Type B pancreatic cell (in vitro differentiated cells): Measurements from ENCODE around the gene IL33. TPM values are rescaled to one million over a fixed set of nuclear protein-coding genes. Genes with fewer than 3 reads are reported as not detected.

Source experiments
- DNase-seq: peaks from one replicate; pipeline ENCODE4 v3.0.0; 2021; ENCODE audit warnings: mixed read lengths; ENCODE audit not compliant: unreplicated experiment; ENCODE audit errors: extremely low spot score
- H3K27ac Mint-ChIP-seq: 2 replicates; pipeline ENCODE4 v1.8.0; 2021; ENCODE audit warnings: mild to moderate bottlenecking, mixed read lengths
- H3K27me3 Mint-ChIP-seq: 2 replicates; pipeline ENCODE4 v1.8.0; 2021; ENCODE audit warnings: mixed read lengths
- H3K36me3 Mint-ChIP-seq: 2 replicates; pipeline ENCODE4 v1.8.0; 2021; ENCODE audit warnings: mixed read lengths
- H3K4me1 Mint-ChIP-seq: one replicate; pipeline ENCODE4 v1.8.0; 2021; ENCODE audit warnings: mixed read lengths; ENCODE audit not compliant: unreplicated experiment
- H3K4me3 Mint-ChIP-seq: 2 replicates; pipeline ENCODE4 v1.8.0; 2021; ENCODE audit warnings: mild to moderate bottlenecking, mixed read lengths
- H3K9me3 Mint-ChIP-seq: 2 replicates; pipeline ENCODE4 v1.8.0; 2021; ENCODE audit warnings: mixed read lengths
- total RNA-seq: library from RNA; stranded (reverse); gene quantifications from 2 replicates; pipeline ENCODE4 v1.2.1, GENCODE V29; 2021; ENCODE audit warnings: low replicate concordance
- TF ChIP-seq, protein P1 (sequence below): fragments of 200-600 bp; sonication (generic); conservative IDR thresholded peaks from 2 replicates; pipeline ENCODE4 v1.5.0; 2021; ENCODE audit warnings: antibody characterized with exemption, mild to moderate bottlenecking

IL33 gene
- total RNA-seq, 1 donor from 2014 or later = 13.3 TPM

DNA sequence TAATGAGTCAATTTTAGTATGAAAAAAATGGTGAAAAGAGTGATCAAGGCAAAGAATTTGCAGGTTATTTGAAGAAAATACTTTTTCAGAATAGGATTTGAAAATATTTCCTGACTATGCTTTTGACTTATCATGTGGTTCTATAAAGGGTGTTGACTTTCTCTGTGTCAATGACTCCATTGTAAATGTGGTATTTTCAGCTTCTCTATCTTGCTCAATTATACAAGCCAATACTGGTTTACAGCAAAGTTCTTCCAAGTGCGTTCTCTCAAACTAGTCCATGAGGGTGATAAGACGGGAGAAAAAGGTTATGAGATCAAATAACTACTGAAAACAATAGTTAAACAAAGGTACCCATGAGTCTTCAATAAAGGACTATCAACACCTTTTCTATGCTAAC lies 21.7 kb downstream of the IL33 start:
- Mint-ChIP-seq H3K4me1 (peaks cover 11% of the 10 kb centered on the region), H3K9me3 (peaks cover 12% of the 10 kb centered on the region), H3K27me3 (no peaks in the 10 kb centered on the region), H3K36me3 (peaks cover 3% of the 10 kb centered on the region), H3K27ac (no peak overlapping the region), H3K4me3 (no peak overlapping the region)
- TF ChIP-seq, protein P1, sequence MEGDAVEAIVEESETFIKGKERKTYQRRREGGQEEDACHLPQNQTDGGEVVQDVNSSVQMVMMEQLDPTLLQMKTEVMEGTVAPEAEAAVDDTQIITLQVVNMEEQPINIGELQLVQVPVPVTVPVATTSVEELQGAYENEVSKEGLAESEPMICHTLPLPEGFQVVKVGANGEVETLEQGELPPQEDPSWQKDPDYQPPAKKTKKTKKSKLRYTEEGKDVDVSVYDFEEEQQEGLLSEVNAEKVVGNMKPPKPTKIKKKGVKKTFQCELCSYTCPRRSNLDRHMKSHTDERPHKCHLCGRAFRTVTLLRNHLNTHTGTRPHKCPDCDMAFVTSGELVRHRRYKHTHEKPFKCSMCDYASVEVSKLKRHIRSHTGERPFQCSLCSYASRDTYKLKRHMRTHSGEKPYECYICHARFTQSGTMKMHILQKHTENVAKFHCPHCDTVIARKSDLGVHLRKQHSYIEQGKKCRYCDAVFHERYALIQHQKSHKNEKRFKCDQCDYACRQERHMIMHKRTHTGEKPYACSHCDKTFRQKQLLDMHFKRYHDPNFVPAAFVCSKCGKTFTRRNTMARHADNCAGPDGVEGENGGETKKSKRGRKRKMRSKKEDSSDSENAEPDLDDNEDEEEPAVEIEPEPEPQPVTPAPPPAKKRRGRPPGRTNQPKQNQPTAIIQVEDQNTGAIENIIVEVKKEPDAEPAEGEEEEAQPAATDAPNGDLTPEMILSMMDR = no peak
- no peak for DNase-seq

DNA sequence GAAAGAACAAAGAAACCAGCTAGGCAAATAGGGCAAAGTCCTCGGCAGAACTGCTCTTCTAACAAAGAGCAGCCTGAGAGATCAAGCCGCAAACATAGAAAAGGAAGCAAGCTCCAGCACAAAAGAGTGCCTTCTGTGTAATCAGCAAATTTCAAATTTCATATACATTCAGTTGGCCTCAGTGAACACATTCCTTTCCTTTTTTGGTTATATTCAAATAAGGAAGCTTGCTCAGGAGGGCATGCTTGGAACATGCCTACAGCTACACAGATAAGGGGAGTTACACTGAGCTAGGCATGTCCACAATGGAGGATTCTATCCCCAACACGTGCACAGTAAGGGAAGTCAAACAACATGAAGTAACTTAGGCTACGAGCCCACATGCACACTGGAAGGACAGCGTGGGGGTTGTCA lies 23.4 kb downstream of the IL33 start:
- TF ChIP-seq, protein P1 = no peak
- Mint-ChIP-seq H3K27ac (peak overlapping the region; percentile 92), H3K4me1 (peaks cover 11% of the 10 kb centered on the region), H3K27me3 (no peaks in the 10 kb centered on the region), H3K9me3 (peaks cover 12% of the 10 kb centered on the region), H3K36me3 (peaks cover 3% of the 10 kb centered on the region), H3K4me3 (peak overlapping the region; percentile 13)
- DNase-seq = no peak

GRCh38 chr9:6239694-6240093 lies 24.1 kb downstream of the IL33 start:
- Mint-ChIP-seq H3K4me3 (no peak overlapping the region), H3K36me3 (peaks cover 3% of the 10 kb centered on the region), H3K4me1 (peaks cover 11% of the 10 kb centered on the region), H3K9me3 (peaks cover 12% of the 10 kb centered on the region), H3K27ac (peak overlapping the region; percentile 92), H3K27me3 (no peaks in the 10 kb centered on the region)
- no peak for DNase-seq
- TF ChIP-seq, protein P1 = no peak

DNA sequence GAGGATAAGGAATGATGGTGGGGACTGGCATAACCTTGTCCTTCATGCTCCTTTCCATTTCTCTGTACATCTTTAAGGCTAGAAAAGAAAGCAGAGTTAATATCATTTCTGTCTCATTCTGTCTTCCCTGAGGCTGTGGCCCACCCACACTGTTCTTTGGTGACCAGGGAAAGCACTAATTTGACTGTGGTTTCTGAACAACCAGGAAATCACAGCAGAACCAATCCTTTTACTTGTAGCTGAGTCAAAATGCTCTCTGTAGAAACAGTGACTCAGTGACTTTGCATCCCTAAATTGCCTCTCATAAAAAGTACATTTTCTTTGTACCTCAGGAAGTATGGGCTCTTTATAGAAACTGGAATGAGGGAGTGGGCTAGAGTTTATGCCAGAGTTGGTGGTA lies 28.1 kb downstream of the IL33 start:
- Mint-ChIP-seq H3K27ac (no peak overlapping the region), H3K9me3 (peaks cover 12% of the 10 kb centered on the region), H3K4me1 (peaks cover 10% of the 10 kb centered on the region), H3K36me3 (peaks cover 3% of the 10 kb centered on the region), H3K27me3 (peaks cover 3% of the 10 kb centered on the region), H3K4me3 (no peak overlapping the region)
- DNase-seq = no peak
- TF ChIP-seq, protein P1 = no peak

- H3K27me3 Mint-ChIP-seq = peaks cover 3% of the 10 kb centered on the region
- H3K27ac Mint-ChIP-seq = no peak overlapping the region
- no peaks in the 10 kb centered on the region for H3K36me3 Mint-ChIP-seq
- H3K4me3 Mint-ChIP-seq = no peak overlapping the region
- H3K4me1 Mint-ChIP-seq = no peaks in the 10 kb centered on the region
- TF ChIP-seq, protein P1 = no peak
- no peaks in the 10 kb centered on the region for H3K9me3 Mint-ChIP-seq
- DNase-seq = no peak
Measured at GRCh38 chr9:6247266-6247665, 31.7 kb downstream of the IL33 start.
